ENCODE measurements around the gene RHCG.

The RHCG gene

DNA sequence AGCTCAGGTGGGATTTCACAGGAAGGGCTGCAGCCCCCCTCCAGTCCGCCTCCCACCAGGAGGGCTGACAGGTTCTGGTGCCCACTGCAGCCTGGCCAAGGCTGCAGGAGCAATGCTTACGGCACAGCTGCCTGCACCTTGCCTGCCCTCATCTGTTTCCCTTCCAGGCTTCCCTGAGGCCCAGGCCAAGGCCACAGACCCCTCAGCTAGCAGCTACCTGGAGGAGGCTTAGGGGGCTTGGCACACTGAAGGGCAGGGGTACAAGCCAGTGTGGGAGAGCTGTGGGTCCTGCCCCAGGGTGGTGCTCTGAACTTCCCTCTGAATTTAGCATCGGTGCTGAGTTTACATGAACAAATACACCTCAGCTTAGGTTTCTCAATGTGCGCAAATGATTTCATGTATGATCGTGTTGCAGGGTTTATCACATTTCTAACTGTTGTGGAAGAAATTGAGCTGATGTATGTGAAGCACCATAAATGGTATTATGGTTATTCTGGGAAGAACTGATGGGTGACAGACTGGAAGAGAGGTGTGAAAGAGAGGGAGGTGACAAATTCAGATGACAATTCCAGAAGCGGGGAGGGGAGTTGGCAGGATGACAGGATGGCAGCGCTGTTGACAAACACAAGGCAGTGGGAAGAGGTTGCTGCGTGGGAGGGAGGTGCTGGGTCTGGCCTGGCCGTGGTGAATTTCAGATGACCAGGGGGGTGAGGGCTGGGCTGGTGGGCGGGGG, 6.1 kb downstream of the RHCG start:
- TF ChIP-seq, protein P1, sequence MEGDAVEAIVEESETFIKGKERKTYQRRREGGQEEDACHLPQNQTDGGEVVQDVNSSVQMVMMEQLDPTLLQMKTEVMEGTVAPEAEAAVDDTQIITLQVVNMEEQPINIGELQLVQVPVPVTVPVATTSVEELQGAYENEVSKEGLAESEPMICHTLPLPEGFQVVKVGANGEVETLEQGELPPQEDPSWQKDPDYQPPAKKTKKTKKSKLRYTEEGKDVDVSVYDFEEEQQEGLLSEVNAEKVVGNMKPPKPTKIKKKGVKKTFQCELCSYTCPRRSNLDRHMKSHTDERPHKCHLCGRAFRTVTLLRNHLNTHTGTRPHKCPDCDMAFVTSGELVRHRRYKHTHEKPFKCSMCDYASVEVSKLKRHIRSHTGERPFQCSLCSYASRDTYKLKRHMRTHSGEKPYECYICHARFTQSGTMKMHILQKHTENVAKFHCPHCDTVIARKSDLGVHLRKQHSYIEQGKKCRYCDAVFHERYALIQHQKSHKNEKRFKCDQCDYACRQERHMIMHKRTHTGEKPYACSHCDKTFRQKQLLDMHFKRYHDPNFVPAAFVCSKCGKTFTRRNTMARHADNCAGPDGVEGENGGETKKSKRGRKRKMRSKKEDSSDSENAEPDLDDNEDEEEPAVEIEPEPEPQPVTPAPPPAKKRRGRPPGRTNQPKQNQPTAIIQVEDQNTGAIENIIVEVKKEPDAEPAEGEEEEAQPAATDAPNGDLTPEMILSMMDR (conservative IDR thresholded peaks at IDR 0.05; ENCODE audit: low read depth, low read length), result no peak
- no peak for DNase-seq (ENCODE audit: low read depth)

DNA sequence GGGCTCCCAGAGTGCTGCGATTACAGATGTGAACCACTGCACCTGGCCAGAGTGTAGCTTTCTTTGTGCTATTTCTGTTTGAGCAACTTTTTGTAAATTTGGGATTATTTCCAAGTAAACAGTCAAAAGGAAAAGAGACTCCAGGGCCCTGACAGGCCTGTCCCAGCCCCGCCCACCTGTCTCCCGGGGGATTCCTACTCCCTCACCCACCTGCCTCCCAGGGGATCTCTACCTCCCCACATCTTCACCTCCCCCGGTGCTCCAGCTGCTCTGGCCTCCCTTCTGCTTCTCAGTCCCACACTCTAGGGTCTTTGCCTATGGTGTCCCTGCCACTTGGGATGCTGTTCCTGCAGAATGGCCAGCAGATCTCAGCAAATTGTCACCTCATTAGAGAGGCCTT, 7.0 kb downstream of the RHCG start:
- no peak for DNase-seq (ENCODE audit: low read depth)
- TF ChIP-seq, protein P1 (conservative IDR thresholded peaks at IDR 0.05; ENCODE audit: low read depth, low read length), result no peak

More for the DNA sequence above, 6.1 kb downstream of the RHCG start:
- H3K4me3 ChIP-seq (ENCODE audit: low read length), result no peak overlapping the region

DNA sequence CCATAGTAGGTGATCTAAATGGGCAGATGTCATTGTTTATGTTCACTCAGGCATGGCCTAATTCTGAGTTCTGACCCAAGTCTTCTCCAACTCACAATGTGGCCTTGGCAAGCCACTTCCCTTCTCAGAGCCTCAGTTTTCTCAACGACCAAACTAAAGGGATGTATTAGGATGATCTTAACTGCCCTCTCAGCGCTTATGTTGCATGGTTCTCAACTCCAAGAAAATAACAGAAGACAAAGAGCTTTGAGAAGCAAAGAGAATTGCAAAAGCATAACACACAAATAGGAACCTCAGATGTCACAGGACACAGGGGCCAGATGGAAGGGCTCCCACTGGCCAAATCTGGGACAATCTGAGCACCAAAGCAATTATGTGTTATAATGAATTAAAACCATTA, 8.6 kb downstream of the RHCG start:
- DNase-seq (ENCODE audit: low read depth), result no peak
- TF ChIP-seq, protein P1 (conservative IDR thresholded peaks at IDR 0.05; ENCODE audit: low read depth, low read length), result no peak
- no peak overlapping the region for H3K4me3 ChIP-seq (ENCODE audit: low read length)

More for the DNA sequence above, 7.0 kb downstream of the RHCG start:
- H3K4me3 ChIP-seq (ENCODE audit: low read length), result no peak overlapping the region

DNA sequence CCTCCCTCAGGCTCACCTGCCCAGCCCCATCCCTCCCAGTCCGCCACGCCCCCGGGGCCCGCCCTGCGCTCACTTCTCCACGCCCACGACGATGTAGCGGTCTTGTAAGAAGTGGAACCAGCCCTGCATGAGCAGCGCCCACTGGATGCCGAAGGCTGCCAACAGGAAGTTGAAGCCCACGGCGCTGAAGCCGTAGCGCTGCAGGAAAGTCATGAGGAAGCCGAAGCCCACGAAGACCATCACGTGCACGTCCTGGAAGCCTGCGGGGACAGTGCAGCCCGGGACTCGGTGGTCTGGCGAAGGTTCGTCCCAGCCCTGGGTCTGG, 9.7 kb downstream of the RHCG start:
- TF ChIP-seq, protein P1 (conservative IDR thresholded peaks at IDR 0.05; ENCODE audit: low read depth, low read length), result no peak
- no peak for DNase-seq (ENCODE audit: low read depth)
- H3K4me3 ChIP-seq (ENCODE audit: low read length), result no peak overlapping the region

DNA sequence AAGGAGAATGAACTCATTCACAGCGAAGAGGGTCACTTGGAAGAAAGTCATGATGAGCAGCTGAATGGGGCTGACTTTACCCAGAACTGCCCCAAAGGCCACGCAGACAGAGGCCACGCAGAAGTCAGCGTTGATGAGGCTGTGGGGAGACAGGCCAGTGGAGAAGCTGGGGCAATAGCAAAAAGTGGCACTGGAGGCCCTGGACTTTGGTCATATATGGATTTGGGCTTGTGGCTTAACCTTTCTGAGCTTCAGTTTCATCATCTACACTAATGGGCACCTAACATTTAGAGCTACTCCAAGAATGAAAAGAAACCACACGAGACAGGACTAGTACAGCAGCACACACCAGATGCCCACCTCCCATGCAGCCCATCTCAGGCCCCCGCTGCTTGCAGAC, 13.3 kb downstream of the RHCG start:
- TF ChIP-seq, protein P1 (conservative IDR thresholded peaks at IDR 0.05; ENCODE audit: low read depth, low read length), result no peak
- no peak for DNase-seq (ENCODE audit: low read depth)

DNA sequence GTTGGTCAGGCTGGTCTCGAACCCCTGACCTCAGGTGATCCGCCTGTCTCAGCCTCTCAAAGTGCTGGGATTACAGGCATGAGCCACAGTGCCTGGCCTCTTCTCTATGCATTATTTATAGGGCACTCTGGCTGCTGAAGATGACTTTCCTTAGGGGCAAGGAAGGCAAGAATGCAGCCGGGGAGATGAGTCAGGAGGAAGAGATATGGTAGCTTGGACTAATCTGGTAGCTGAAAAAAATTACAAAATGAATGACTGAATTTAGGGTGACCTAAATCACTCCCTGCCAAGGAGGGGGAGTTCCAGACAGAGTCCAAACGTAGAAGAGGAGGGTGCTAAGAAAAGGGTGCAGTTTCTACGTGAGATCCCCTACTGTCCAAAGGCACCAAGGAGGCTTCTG, 14.2 kb downstream of the RHCG start:
- no peak for DNase-seq (ENCODE audit: low read depth)
- H3K4me3 ChIP-seq (ENCODE audit: low read length), result no peak overlapping the region
- TF ChIP-seq, protein P1 (conservative IDR thresholded peaks at IDR 0.05; ENCODE audit: low read depth, low read length), result no peak

More for the DNA sequence above, 13.3 kb downstream of the RHCG start:
- H3K4me3 ChIP-seq (ENCODE audit: low read length), result no peak overlapping the region

DNA sequence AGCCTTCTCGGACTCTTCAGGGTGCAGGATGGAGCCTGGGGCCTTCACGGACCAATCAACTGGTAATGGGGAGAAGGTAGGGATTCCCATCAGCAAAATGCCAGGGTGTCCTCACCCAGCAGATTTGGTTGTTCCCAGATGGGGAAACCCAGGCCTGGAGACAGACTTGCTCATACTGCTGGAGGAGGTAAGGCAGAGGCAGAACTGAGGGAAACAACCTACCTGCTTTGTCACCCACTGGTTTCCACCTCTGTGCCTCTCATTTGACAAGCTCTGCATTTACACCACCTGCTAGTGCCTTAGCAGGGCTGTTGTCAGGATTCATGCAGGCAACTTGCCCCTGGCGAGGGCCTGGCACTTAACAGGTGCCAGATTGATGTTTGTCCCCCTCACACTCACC, 15.9 kb downstream of the RHCG start:
- H3K4me3 ChIP-seq (ENCODE audit: low read length), result no peak overlapping the region
- TF ChIP-seq, protein P1 (conservative IDR thresholded peaks at IDR 0.05; ENCODE audit: low read depth, low read length), result no peak
- DNase-seq (ENCODE audit: low read depth), result no peak
